Measurements from ENCODE around the gene INTS4.
"Not testable (repeated sequence)": the region's sequence is repeated elsewhere in the genome, so short reads cannot be mapped to it uniquely, and the experiment has no call there.

INTS4 gene

DNA sequence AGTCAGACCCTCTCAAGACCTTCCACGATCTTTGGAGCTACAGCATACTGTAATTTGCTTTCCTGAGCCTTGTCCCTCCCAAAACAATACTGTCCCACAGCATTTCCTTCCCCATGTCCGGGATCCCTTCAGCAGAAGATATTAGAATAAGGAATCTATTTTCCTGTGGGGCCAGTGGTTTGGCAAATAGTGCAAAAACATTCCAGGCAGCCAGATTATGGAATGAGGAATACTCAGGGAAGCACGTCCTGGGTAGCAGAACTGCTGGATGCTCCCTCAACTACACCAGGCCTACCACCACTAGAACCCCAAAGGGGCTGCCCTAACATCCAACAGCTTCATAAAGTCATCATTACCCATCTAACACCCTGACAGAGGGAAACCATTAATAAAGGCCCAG is 112.1 kb downstream of the INTS4 start:
- DNase-seq (ENCODE audit: low read depth, low spot score) = no peak

GRCh38 chr11:77879218-77879617 is 115.2 kb downstream of the INTS4 start:
- no peak for DNase-seq (ENCODE audit: low read depth, low spot score)

DNA sequence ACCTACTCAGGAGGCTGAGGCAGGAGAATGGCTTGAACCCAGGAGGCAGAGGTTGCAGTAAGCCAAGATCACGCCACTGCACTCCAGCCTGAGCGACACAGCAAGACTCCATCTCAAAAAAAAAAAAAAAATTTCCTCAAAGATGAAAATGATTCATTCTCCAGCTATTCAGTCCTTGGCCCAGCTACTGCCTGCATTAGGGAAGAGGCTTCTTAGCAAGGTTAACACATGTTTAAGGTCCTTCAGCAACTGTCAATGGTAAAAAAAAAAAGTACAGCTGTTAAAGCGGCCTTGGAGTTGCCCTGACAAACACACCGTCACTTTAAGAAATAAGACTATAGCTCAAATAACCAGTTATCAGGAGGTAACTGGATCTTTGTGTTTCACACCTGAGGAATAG is 116.2 kb downstream of the INTS4 start:
- DNase-seq (ENCODE audit: low read depth, low spot score) = peak; percentile 34

- DNase-seq (ENCODE audit: low read depth, low spot score) = no peak
Observed at GRCh38 chr11:77876045-77876444, 118.4 kb downstream of the INTS4 start.

GRCh38 chr11:77874206-77874605 is 120.3 kb downstream of the INTS4 start:
- DNase-seq (ENCODE audit: low read depth, low spot score) = no peak

DNA sequence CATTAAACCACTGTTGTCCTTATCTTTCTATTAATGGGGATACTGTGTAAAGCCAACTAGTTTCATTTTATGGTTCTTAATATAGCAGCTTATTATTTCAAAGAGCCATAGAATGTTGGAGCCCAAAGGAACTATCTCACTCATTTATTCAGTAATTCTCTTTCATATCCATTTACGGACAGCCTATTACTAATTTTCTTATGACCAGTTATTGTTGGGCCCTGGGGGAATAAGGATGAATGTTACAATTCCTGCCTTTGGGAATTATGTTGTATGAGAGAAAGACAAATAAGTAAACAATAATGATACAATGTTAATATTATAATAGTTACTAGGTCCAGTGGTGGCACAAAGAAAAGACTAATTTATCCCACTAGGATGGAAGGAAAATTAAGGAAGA is 121.1 kb downstream of the INTS4 start:
- no peak for DNase-seq (ENCODE audit: low read depth, low spot score)

DNA sequence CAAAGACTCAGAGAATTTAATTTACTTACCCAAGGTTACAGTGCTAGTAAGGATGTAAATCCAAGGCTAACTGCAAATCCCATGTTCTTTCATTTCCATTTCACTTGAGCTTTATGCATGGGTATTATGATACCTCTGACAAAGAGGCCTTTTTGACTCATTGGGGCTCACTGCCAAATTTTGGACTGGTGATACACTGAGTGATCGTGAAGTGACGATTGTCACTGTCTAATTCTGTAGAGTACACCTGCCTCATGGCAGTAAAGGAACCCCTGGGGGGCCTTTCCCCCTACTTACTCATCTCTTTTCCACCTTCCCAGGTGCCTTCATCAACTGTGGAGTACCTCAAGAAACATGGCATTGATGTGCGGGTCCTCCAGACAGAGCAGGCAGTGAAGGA is 122.6 kb downstream of the INTS4 start:
- DNase-seq (ENCODE audit: low read depth, low spot score) = no peak

DNA sequence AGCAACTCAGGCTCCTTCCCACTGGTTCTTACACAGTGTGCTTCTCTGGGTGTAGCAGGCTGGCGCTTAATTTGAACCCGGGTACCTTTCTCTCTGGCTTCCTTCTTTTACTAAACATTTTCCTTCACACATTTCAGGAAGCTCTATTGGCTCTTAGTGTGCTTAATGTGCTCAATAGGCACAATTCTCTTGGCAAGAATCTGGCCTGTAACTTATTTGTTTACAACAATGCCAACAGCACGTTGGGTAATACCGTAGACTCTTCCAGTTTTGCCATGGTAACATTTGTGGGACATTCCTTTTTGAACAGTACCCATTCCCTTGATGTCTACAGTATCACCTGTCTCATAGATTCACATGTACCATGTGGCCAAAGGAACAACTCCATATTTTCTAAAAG is 125.7 kb downstream of the INTS4 start:
- no peak for DNase-seq (ENCODE audit: low read depth, low spot score)

DNA sequence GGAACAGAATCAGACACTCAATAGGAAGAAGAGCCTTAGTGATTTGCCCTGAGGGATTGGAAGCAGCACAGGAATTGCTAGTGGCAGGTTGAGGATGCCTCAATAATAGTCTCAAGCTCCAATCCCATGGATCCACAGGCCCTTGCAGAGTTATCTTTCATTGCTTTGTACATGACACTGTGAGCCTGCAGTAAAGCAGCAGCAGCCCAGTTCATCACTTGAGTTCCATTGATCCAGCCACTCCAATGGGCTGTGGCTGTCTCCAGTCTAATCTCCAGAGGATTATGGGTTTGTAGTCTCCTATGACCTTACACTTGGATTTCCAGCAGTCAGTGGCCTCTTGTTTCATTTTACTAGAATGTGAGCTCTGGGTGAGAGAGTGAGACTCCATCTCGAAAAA is 128.1 kb downstream of the INTS4 start:
- DNase-seq (ENCODE audit: low read depth, low spot score) = no peak

DNA sequence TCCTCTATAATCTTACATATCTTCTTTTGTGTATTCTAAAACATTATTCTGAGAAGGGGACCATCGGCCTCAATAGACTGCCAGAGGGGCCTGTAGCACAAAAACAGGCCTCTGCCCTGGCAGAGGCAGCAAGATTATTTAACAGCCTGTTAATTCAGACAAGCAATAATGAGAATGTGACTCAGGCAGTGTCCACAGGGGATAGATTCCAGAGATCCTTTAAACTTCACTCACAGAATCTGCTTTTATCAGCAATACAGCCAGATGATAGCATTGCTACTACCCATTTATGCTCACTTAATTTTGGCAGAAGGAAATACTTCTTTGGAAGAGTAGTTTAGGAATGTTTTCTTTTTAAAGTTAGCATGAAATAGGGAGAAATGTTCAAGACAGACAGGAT is 128.7 kb downstream of the INTS4 start:
- DNase-seq (ENCODE audit: low read depth, low spot score) = no peak

DNA sequence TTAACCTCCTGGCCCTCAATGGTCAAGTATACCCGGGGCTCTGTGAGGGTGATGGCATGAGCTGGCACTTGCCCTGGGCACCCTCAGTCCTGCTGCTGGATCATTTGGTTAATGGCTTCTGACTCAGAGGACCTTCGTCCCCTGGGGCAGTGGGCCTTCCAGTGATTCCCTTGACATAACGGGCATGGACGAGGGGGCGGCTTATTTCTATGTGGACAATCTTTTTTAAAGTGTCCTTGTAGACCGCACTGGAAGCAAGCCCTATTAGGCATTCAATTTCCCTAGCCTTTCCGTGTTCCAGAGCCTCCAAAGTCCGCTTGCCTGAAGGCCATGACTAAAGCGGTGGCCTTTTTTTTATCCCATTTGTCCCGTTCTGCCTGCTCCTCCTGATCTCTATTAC is 133.0 kb downstream of the INTS4 start:
- not testable (repeated sequence) for DNase-seq (ENCODE audit: low read depth, low spot score)

GRCh38 chr11:77857906-77858457 is 136.5 kb downstream of the INTS4 start:
- DNase-seq (ENCODE audit: low read depth, low spot score) = not testable (repeated sequence)

GRCh38 chr11:77854838-77855237 is 139.6 kb downstream of the INTS4 start:
- DNase-seq (ENCODE audit: low read depth, low spot score) = no peak

- no peak for DNase-seq (ENCODE audit: low read depth, low spot score)
Observed at GRCh38 chr11:77851503-77851902, 143.0 kb downstream of the INTS4 start.

GRCh38 chr11:77843700-77844099 is 150.8 kb downstream of the INTS4 start:
- not testable (repeated sequence) for DNase-seq (ENCODE audit: low read depth, low spot score)

DNA sequence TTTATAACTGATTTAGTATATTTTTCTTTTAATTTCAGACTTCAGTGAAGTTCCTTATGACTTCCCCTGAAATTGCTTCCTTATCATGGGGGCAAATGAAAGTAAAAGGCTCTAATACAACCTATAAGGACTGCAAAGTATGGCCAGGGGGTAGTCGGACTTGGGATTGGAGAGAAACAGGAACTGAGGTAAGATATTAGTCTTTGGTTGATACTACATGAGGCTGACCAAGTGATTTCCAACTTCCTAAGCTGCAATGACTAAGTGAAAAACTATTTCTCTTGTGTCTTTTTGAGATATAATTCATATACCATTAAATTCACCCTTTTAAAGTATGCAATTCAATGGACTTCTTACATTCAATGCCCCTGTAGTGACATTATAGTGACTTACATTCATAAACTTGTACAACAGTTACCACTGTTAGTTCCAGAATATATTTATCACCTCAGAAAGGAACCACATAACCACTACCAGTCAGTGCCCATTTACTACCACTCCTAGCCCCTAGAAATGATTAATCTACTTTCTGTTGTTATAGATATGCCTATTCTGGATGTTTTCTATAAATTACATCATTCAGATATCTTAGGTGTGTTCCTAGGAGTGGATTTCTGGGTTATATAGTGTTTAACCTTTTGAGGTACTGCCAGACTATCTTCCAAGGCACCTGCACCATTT is 151.9 kb downstream of the INTS4 start:
- no peak for DNase-seq (ENCODE audit: low read depth, low spot score)

DNA sequence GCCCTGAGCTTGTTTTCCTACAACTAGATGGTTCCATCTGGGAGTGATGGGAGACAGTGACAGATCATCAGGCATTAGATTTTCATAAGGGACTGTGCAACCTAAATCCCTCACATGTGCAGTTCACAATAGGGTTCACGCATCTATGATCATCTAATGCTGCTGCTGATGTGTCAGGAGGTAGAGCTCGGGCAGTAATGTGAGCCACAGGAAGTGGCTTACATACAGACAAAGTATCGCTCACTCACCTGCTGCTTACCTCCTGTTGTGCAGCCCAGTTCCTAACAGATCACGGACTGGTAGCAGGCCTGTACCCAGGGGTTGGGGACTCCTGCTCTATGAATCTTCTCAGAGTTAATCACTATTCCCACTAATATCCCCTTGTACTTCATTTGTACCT is 161.2 kb downstream of the INTS4 start:
- no peak for DNase-seq (ENCODE audit: low read depth, low spot score)

GRCh38 chr11:77828926-77829325 is 165.5 kb downstream of the INTS4 start:
- no peak for DNase-seq (ENCODE audit: low read depth, low spot score)

Measured in brain pericyte (primary cell).